Fibroblast of upper back skin (primary cell): Measurements from ENCODE around the gene APOE.
"Not testable (repeated sequence)": the region's sequence is repeated elsewhere in the genome, so short reads cannot be mapped to it uniquely, and the experiment has no call there.

Experiments used
- DNase-seq: peaks from one replicate; pipeline ENCODE4 v3.0.0-alpha.2; 2013

APOE gene

GRCh38 chr19:44912854-44913253 lies 7.3 kb downstream of the APOE start:
- no peak for DNase-seq

- not testable (repeated sequence) for DNase-seq
Observed at GRCh38 chr19:44913512-44914432, 8.2 kb downstream of the APOE start.

- peak; percentile 84 for DNase-seq
Observed at GRCh38 chr19:44914433-44915206, 9.0 kb downstream of the APOE start, which contains the start of gene APOC1. APOC1 (plus strand) TSS chr19:44914608; CDS start chr19:44914892, 284 bp downstream.

GRCh38 chr19:44924243-44924725 lies 18.7 kb downstream of the APOE start:
- no peak for DNase-seq

GRCh38 chr19:44925114-44925891 lies 19.7 kb downstream of the APOE start:
- peak; percentile 57 for DNase-seq

DNA sequence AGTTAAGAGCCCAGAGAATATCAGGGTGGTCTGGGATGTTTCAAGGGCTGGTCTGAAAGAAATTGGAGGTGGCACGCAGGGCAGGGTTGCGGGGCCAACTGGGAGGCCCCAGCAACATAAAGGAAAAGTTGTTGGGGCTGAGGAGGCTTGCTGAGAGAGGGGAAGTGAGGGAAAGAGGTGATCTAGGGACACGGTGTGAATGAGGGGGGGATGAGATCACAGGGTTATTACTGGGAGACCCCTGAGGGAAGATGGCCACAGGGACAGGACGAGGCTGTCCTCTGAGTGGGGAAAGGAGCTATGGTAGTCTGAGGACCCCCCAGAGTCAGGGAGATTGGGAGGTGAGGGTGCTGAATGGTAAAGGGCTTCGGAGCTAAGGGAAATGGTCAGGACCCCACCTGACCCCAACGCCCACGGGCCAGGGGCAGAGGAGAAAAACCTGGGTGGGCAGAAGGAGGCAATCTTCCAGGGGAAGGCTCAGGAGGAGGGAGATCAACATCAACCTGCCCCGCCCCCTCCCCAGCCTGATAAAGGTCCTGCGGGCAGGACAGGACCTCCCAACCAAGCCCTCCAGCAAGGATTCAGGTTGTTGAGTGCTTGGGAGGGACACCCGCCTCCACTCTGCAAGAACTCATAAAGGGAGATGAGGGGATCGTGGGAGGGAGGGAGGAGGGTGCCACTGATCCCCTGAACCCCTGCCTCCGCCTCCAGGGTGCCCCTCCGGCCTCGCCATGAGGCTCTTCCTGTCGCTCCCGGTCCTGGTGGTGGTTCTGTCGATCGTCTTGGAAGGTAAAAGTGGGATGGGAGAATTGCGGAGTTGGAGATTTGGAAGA lies 20.9 kb downstream of the APOE start:
- DNase-seq = not testable (repeated sequence)

GRCh38 chr19:44927746-44928145 lies 22.1 kb downstream of the APOE start:
- peak; percentile 67 for DNase-seq

DNA sequence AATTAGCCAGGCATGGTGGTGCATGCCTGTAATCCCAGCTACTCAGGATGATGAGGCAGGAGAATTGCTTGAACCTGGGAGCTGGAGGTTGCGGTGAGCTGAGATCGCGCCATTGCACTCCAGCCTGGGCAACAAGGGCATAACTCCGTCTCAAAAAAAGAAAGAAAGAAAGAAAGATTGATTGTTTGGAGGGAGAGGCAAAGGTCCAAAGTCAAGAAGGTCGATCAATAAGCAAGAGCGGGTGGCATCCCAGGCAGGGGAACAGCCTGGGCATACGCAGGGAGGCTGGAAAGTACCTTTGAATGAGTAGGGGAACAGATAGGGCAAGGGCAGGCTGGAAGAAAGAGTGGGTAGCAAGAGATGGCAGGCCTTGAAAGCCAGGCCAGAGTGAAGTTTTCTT lies 24.5 kb downstream of the APOE start:
- no peak for DNase-seq

- no peak for DNase-seq
Observed at GRCh38 chr19:44931541-44931940, 25.9 kb downstream of the APOE start.

DNA sequence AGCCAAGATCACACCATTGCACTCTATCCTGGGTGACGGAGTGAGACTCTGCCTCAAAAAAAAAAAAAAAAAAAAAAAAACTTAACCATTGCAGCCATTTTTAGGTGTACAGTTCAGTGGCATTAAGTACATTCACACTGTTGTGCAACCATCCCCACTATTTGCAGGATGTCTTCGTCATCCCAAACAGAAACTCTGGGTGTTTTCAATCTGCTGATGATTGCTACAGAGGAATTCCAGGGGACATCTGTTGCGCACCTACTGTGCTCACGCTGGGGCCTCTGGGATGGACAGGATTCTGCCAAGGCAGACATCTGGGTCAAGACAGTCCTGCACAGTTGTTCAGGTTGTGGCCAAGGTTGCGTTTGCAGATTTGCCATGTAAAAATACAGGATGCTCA lies 34.1 kb downstream of the APOE start:
- no peak for DNase-seq

DNA sequence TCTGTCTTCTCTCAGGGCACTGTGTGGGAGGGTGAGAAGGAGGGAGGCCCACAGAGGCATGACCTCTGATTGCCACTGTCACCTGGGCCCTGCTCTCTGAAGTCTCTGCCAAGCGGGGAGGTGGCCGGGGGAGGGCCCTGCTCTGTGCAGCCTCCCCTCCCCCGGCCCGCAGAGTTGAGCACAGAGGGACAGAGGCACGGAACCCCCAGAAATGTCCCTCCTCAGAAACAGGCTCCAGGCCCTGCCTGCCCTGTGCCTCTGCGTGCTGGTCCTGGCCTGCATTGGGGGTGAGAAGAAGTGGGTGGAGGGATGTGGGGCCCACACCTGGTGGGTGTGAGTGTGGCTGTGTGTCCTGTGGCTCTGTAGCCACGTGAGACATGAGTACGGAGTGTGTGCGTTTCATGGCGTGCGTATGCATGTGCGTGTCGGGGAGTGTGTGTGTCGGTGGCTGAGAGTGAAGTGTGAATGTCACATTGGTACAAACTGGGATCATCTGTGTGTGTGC lies 36.5 kb downstream of the APOE start, which contains the start of gene APOC4:
Gene APOC4 (plus strand): TSS at position 171 of the 505 bp plus-strand sequence. CDS start 41 bp downstream, at position 212.
- no peak for DNase-seq

- DNase-seq = no peak
Observed at GRCh38 chr19:44943801-44944249, 38.2 kb downstream of the APOE start.

DNA sequence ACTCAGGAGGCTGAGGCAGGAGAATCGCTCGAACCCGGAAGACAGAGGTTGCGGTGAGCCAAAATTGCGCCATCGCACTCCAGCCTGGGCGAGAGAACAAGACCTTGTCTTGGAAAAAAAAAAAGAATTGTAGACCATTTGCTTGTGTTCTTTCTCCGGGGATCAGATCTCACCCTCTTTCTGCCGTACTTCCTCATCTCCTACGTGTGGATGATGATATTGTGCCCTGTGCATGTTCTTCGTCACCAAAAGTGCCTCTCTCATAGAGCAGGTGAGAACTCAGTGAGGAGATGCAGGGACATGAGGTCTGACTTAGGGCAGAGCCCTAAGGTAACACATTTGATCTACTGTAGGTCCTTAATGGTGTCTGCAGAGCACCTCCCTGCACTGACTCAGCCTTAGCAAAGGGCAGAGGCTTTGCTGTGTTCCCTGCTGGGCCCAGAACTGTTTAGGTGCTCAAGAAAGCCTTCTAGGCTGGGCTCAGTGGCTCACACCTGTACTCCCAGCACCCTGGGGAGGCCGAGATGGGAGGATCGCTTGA lies 41.5 kb downstream of the APOE start:
- no peak for DNase-seq

- DNase-seq = no peak
Observed at GRCh38 chr19:44948237-44948636, 42.6 kb downstream of the APOE start.

GRCh38 chr19:44948763-44949374 lies 43.3 kb downstream of the APOE start:
- DNase-seq = no peak

DNA sequence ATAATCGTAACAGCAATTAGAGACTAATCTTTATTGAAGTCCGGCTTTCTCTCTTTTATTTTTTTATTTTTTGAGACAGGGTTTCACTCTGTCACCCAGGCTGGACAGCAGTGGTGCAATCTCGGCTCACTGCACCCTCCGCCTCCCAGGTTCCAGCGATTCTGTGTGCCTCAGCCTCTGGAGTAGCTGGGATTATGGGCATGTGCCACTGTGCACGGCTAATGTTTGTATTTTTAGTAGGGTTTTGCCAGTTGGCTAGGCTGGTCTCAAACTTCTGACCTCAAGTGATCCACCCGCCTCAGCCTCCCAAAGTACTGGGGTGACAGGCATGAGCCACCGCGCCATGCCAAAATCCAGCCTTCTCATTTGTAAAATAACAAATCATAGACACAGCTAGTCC lies 44.0 kb downstream of the APOE start:
- DNase-seq = no peak

GRCh38 chr19:44951179-44952159 lies 45.9 kb downstream of the APOE start:
- peak; percentile 82 for DNase-seq

DNA sequence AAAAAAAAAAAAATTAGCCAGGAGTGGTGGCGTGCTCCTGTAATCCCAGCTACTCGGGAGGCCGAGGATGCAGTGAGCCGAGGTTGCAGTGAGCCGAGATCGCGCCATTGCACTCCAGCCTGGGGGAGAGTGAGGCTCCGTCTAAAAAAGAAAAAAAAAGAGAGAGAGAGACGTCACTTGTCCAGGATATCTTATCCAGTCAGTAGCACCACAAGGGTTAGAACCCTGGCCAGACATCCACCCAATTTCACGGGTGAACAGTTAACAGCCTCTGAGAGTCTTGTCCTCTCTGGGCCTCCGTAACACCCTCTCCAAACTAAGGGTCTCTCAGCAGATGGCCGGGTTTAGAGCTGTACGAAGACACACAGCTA lies 48.7 kb downstream of the APOE start:
- no peak for DNase-seq
